HepG2 (cell line): ENCODE results near the gene ZC3H13.

Experiments
- CHD4 ChIP-seq: fragments of 200-600 bp; sonication (generic); IDR thresholded peaks from 2 replicates; pipeline ENCODE4 v1.7.0; 2017; ENCODE audit warnings: mild to moderate bottlenecking, low read length, borderline replicate concordance
- IKZF1 ChIP-seq: fragments of 450-650 bp; IDR thresholded peaks from 2 replicates; pipeline ENCODE4 v1.7.1; 2016
- SP2 ChIP-seq: sonication (generic); formaldehyde crosslinking; IDR thresholded peaks from 2 replicates; pipeline ENCODE4 v1.5.1; 2020; ENCODE audit warnings: mild to moderate bottlenecking, missing genetic modification reagents
- ZSCAN30 ChIP-seq: sonication (generic); formaldehyde crosslinking; IDR thresholded peaks from 2 replicates; pipeline ENCODE4 v1.5.0; 2020; ENCODE audit warnings: mild to moderate bottlenecking, missing genetic modification reagents

- no peak for TF ChIP-seq CHD4
- no peak for TF ChIP-seq IKZF1
- no peak for TF ChIP-seq SP2 (CRISPR knock-in tag)
- no peak for TF ChIP-seq ZSCAN30
These were observed 29.8 kb upstream of the ZC3H13 start for GRCh38 chr13:46082324-46082723.
